WTC11 (cell line): Measurements from ENCODE around the gene DDX39A. TPM values are rescaled to one million over a fixed set of nuclear protein-coding genes. Genes with fewer than 3 reads are reported as not detected.

Experiments
- ATAC-seq: fragments of 200-7000 bp; cut with Tn5 transposase; 2 replicates; pipeline ENCODE4 v1.10.0; 2021; ENCODE audit warnings: mild to moderate bottlenecking, moderate library complexity
- CTCF ChIA-PET: fragments of 300-600 bp; sonication (Branson Sonifier 250); formaldehyde crosslinking; loops from one replicate; lab custom pipeline; 2021; ENCODE audit warnings: antibody characterized with exemption; lab: Charles Lee
- POLR2A ChIA-PET: fragments of 350-600 bp; sonication (Branson Sonifier 250); formaldehyde crosslinking; loops from one replicate; lab custom pipeline; 2021; ENCODE audit warnings: antibody characterized with exemption; lab: Charles Lee
- DNase-seq: peaks from one replicate; pipeline ENCODE4 v3.0.0; 2021; ENCODE audit warnings: low spot score
- H3K27ac Mint-ChIP-seq: 2 replicates; pipeline ENCODE4 v1.8.0; 2021; ENCODE audit warnings: mixed read lengths
- H3K27me3 Mint-ChIP-seq: 2 replicates; pipeline ENCODE4 v1.8.0; 2021; ENCODE audit warnings: low read depth, mild to moderate bottlenecking, moderate library complexity, mixed read lengths
- H3K36me3 Mint-ChIP-seq: 2 replicates; pipeline ENCODE4 v1.8.0; 2021; ENCODE audit warnings: mixed read lengths
- H3K4me1 Mint-ChIP-seq: 2 replicates; pipeline ENCODE4 v1.8.0; 2022; ENCODE audit warnings: mixed read lengths
- H3K4me3 Mint-ChIP-seq: 2 replicates; pipeline ENCODE4 v1.8.0; 2021; ENCODE audit warnings: mild to moderate bottlenecking, moderate library complexity, mixed read lengths
- H3K9me3 Mint-ChIP-seq: 2 replicates; pipeline ENCODE4 v1.8.0; 2021; ENCODE audit warnings: mixed read lengths
- ARID4B ChIP-seq: sonication (generic); formaldehyde crosslinking; IDR thresholded peaks from 2 replicates; pipeline ENCODE4 v1.8.0; 2023; ENCODE audit warnings: missing genetic modification reagents, mild to moderate bottlenecking, borderline replicate concordance
- ESRRA ChIP-seq: sonication (generic); formaldehyde crosslinking; IDR thresholded peaks from 2 replicates; pipeline ENCODE4 v1.8.1; 2022; ENCODE audit warnings: mild to moderate bottlenecking, missing genetic modification reagents, borderline replicate concordance
- FOXJ3 ChIP-seq: sonication (generic); formaldehyde crosslinking; IDR thresholded peaks from 2 replicates; pipeline ENCODE4 v1.9.0; 2021; ENCODE audit warnings: missing genetic modification reagents, mild to moderate bottlenecking, borderline replicate concordance
- GTF2I ChIP-seq: fragments of 250-450 bp; sonication (Bioruptor Pico); conservative IDR thresholded peaks from 2 replicates; pipeline ENCODE4 v1.4.0; 2021; ENCODE audit warnings: mild to moderate bottlenecking
- IRF2 ChIP-seq: sonication (generic); formaldehyde crosslinking; IDR thresholded peaks from 2 replicates; pipeline ENCODE4 v1.8.0; 2022; ENCODE audit warnings: low read depth, missing genetic modification reagents, borderline replicate concordance
- KAT7 ChIP-seq: sonication (generic); formaldehyde crosslinking; IDR thresholded peaks from 2 replicates; pipeline ENCODE4 v1.8.1; 2023; ENCODE audit warnings: missing genetic modification reagents, mild to moderate bottlenecking, borderline replicate concordance
- MXD4 ChIP-seq: fragments of 250-450 bp; sonication (Bioruptor Pico); IDR thresholded peaks from 2 replicates; pipeline ENCODE4 v1.8.0; 2021; ENCODE audit warnings: mild to moderate bottlenecking, moderate library complexity, borderline replicate concordance
- NR1H2 ChIP-seq: sonication (generic); formaldehyde crosslinking; IDR thresholded peaks from 2 replicates; pipeline ENCODE4 v1.9.0; 2021; ENCODE audit warnings: mild to moderate bottlenecking, moderate library complexity, missing genetic modification reagents
- OVOL2 ChIP-seq: fragments of 250-450 bp; sonication (Bioruptor Pico); IDR thresholded peaks from 2 replicates; pipeline ENCODE4 v1.9.0; 2021; ENCODE audit warnings: mild to moderate bottlenecking, borderline replicate concordance
- PREB ChIP-seq: sonication (generic); formaldehyde crosslinking; IDR thresholded peaks from 2 replicates; pipeline ENCODE4 v1.8.1; 2022; ENCODE audit warnings: mild to moderate bottlenecking, missing genetic modification reagents, moderate library complexity, borderline replicate concordance
- RELA ChIP-seq: sonication (generic); formaldehyde crosslinking; IDR thresholded peaks from 2 replicates; pipeline ENCODE4 v1.8.1; 2022; ENCODE audit warnings: missing genetic modification reagents, mild to moderate bottlenecking, borderline replicate concordance
- RORB ChIP-seq: fragments of 250-450 bp; sonication (Bioruptor Pico); IDR thresholded peaks from 2 replicates; pipeline ENCODE4 v1.9.0; 2021; ENCODE audit warnings: mild to moderate bottlenecking
- SMAD4 ChIP-seq: sonication (generic); formaldehyde crosslinking; IDR thresholded peaks from 2 replicates; pipeline ENCODE4 v1.8.0; 2022; ENCODE audit warnings: mild to moderate bottlenecking, missing genetic modification reagents
- ZNF263 ChIP-seq: sonication (generic); formaldehyde crosslinking; IDR thresholded peaks from 2 replicates; pipeline ENCODE4 v1.8.1; 2022; ENCODE audit warnings: low read depth, mild to moderate bottlenecking, moderate library complexity, missing genetic modification reagents
- ZNF396 ChIP-seq: fragments of 250-450 bp; sonication (Bioruptor Pico); IDR thresholded peaks from 2 replicates; pipeline ENCODE4 v1.8.0; 2021; ENCODE audit warnings: mild to moderate bottlenecking, moderate library complexity, borderline replicate concordance
- total RNA-seq: library from RNA; stranded (reverse); gene quantifications from 3 replicates; pipeline ENCODE4 v1.2.3, GENCODE V29; 2021
- TF ChIP-seq, protein P1 (sequence below): sonication (generic); formaldehyde crosslinking; IDR thresholded peaks from 2 replicates; pipeline ENCODE4 v1.8.0; 2022; ENCODE audit warnings: mild to moderate bottlenecking, missing genetic modification reagents
- TF ChIP-seq, protein P2 (sequence below): sonication (generic); formaldehyde crosslinking; IDR thresholded peaks from 2 replicates; pipeline ENCODE4 v1.8.1; 2023; ENCODE audit warnings: mild to moderate bottlenecking, missing genetic modification reagents
- TF ChIP-seq, protein P3 (sequence below): fragments of 250-450 bp; sonication (Bioruptor Pico); IDR thresholded peaks from 2 replicates; pipeline ENCODE4 v1.9.0; 2021; ENCODE audit warnings: moderate library complexity, mild to moderate bottlenecking, inconsistent platforms, borderline replicate concordance
- TF ChIP-seq, protein P4 (sequence below): fragments of 250-450 bp; sonication (Bioruptor Pico); IDR thresholded peaks from 2 replicates; pipeline ENCODE4 v1.9.0; 2021; ENCODE audit warnings: mild to moderate bottlenecking

Gene DDX39A
- total RNA-seq, 1 experiment from 2014 or later, result 136 TPM

DNA sequence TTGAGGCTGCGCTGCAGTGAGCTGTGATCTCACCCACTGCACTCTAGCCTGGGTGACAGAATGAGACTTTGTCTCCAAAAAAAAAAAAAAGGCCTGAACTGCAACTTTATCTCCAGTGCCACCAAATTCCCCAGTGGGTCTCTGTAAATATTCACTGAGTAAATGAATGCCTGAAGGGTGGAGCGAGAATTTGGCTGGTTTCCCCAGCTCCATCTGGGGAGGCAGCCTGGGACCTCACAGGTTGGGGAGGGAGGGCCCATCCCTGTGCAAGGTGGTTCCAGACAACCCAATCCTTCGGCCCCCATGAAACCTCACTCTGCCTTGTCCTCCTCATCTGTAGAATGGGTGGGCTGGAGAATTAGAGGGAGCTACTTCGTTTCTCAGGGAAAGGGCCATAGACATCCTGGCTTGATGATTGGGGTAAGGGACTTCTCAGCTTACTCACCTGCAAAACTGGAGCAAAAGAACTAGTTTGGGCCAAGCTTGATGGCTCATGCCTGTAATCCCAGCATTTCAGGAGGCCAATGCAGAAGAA, 9.8 kb upstream of the DDX39A start:
- H3K36me3 Mint-ChIP-seq, result no peaks in the 10 kb centered on the region
- peaks cover 8% of the 10 kb centered on the region for H3K4me1 Mint-ChIP-seq
- H3K4me3 Mint-ChIP-seq, result no peak overlapping the region
- ATAC-seq (no peak), DNase-seq (no peak)
- H3K27me3 Mint-ChIP-seq, result peaks cover 32% of the 10 kb centered on the region
- H3K9me3 Mint-ChIP-seq, result no peaks in the 10 kb centered on the region
- POLR2A ChIA-PET, result interaction anchor here (0.6 to 0.7 kb wide), 2 partner anchors 51 to 993 kb away, joined by 3 to 8 read pairs; no protein-coding TSS in a partner anchor
- TF ChIP-seq MXD4 (no peak), FOXJ3 (no peak), RELA (CRISPR knock-in tag) (no peak), IRF2 (CRISPR knock-in tag) (no peak), ARID4B (CRISPR knock-in tag) (no peak), OVOL2 (no peak), NR1H2 (CRISPR knock-in tag) (no peak), ESRRA (CRISPR knock-in tag) (no peak), SMAD4 (no peak), ZNF396 (CRISPR knock-in tag) (no peak), KAT7 (CRISPR knock-in tag) (no peak), ZNF263 (CRISPR knock-in tag) (no peak), GTF2I (CRISPR knock-in tag) (no peak), RORB (CRISPR knock-in tag) (no peak), PREB (CRISPR knock-in tag) (no peak)
- TF ChIP-seq, protein P1, sequence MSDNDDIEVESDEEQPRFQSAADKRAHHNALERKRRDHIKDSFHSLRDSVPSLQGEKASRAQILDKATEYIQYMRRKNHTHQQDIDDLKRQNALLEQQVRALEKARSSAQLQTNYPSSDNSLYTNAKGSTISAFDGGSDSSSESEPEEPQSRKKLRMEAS (CRISPR knock-in tag), result no peak
- TF ChIP-seq, protein P2, sequence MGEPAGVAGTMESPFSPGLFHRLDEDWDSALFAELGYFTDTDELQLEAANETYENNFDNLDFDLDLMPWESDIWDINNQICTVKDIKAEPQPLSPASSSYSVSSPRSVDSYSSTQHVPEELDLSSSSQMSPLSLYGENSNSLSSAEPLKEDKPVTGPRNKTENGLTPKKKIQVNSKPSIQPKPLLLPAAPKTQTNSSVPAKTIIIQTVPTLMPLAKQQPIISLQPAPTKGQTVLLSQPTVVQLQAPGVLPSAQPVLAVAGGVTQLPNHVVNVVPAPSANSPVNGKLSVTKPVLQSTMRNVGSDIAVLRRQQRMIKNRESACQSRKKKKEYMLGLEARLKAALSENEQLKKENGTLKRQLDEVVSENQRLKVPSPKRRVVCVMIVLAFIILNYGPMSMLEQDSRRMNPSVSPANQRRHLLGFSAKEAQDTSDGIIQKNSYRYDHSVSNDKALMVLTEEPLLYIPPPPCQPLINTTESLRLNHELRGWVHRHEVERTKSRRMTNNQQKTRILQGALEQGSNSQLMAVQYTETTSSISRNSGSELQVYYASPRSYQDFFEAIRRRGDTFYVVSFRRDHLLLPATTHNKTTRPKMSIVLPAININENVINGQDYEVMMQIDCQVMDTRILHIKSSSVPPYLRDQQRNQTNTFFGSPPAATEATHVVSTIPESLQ (CRISPR knock-in tag), result no peak
- TF ChIP-seq, protein P3, sequence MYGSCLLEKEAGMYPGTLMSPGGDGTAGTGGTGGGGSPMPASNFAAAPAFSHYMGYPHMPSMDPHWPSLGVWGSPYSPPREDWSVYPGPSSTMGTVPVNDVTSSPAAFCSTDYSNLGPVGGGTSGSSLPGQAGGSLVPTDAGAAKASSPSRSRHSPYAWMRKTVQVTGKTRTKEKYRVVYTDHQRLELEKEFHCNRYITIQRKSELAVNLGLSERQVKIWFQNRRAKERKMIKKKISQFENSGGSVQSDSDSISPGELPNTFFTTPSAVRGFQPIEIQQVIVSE, result no peak
- TF ChIP-seq, protein P4, sequence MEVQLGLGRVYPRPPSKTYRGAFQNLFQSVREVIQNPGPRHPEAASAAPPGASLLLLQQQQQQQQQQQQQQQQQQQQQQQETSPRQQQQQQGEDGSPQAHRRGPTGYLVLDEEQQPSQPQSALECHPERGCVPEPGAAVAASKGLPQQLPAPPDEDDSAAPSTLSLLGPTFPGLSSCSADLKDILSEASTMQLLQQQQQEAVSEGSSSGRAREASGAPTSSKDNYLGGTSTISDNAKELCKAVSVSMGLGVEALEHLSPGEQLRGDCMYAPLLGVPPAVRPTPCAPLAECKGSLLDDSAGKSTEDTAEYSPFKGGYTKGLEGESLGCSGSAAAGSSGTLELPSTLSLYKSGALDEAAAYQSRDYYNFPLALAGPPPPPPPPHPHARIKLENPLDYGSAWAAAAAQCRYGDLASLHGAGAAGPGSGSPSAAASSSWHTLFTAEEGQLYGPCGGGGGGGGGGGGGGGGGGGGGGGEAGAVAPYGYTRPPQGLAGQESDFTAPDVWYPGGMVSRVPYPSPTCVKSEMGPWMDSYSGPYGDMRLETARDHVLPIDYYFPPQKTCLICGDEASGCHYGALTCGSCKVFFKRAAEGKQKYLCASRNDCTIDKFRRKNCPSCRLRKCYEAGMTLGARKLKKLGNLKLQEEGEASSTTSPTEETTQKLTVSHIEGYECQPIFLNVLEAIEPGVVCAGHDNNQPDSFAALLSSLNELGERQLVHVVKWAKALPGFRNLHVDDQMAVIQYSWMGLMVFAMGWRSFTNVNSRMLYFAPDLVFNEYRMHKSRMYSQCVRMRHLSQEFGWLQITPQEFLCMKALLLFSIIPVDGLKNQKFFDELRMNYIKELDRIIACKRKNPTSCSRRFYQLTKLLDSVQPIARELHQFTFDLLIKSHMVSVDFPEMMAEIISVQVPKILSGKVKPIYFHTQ (CRISPR knock-in tag), result no peak
- CTCF ChIA-PET, result interaction anchor here (0.6 to 5.3 kb wide), 9 partner anchors 23 to 1720 kb away, joined by 3 to 53 read pairs (median 5); partner anchors contain the start of genes ASF1B and PTGER1
- no peak overlapping the region for H3K27ac Mint-ChIP-seq
